Ascending aorta (tissue), 2 donors: ENCODE data around the gene PLAC1. TPM values are rescaled to one million over a fixed set of nuclear protein-coding genes. Genes with fewer than 3 reads are reported as not detected.

Source experiments
- DNase-seq, 2 donors: peaks; one replicate each; pipeline ENCODE4 v3.0.0-alpha.2; 2019; ENCODE audit warnings: low spot score in 2 of 2
- H3K27ac ChIP-seq, 2 donors: fragments of 200-600 bp; sonication (generic); one replicate each; pipeline ENCODE4 v1.5.1; 2016 to 2017; ENCODE audit warnings: mild to moderate bottlenecking in 1 of 2
- H3K27me3 ChIP-seq: fragments of 200-600 bp; sonication (generic); one replicate; pipeline ENCODE4 v1.5.1; 2017
- H3K36me3 ChIP-seq, 2 donors: fragments of 200-600 bp; sonication (generic); one replicate each; pipeline ENCODE4 v1.5.1; 2016
- H3K4me1 ChIP-seq, 2 donors: fragments of 200-600 bp; sonication (generic); one replicate each; pipeline ENCODE4 v1.5.1; 2016 to 2017; ENCODE audit warnings: mild to moderate bottlenecking in 1 of 2
- H3K4me3 ChIP-seq, 2 donors: fragments of 200-600 bp; sonication (generic); one replicate each; pipeline ENCODE4 v1.5.1; 2016 to 2017; ENCODE audit warnings: mild to moderate bottlenecking in 1 of 2
- H3K9me3 ChIP-seq, 2 donors: fragments of 200-600 bp; sonication (generic); one replicate each; pipeline ENCODE4 v1.5.1; 2016
- intact Hi-C: fragments of 100-400 bp; cut with DNase I; formaldehyde crosslinking; loops from one replicate; pipeline ENCODE4 v1.15.1; 2023
- total RNA-seq: library from RNA; depleted of rRNA; stranded (reverse); fragments of >200 nt; gene quantifications from one replicate; pipeline ENCODE4 v1.1.0, GENCODE V29; 2016
- TF ChIP-seq, protein P1 (sequence below), 3 experiments: fragments of 200-600 bp in 2 of 3; fragments of 450-650 bp in 1 of 3; sonication (generic) in 2 of 3; IDR thresholded peaks; one replicate each; pipeline ENCODE4 v1.5.1; 2016 to 2019; ENCODE audit warnings: antibody characterized with exemption in 3 of 3, mild to moderate bottlenecking in 1 of 3, moderate library complexity in 1 of 3

Gene PLAC1
- total RNA-seq, 1 donor from 2014 or later, result not detected

DNA sequence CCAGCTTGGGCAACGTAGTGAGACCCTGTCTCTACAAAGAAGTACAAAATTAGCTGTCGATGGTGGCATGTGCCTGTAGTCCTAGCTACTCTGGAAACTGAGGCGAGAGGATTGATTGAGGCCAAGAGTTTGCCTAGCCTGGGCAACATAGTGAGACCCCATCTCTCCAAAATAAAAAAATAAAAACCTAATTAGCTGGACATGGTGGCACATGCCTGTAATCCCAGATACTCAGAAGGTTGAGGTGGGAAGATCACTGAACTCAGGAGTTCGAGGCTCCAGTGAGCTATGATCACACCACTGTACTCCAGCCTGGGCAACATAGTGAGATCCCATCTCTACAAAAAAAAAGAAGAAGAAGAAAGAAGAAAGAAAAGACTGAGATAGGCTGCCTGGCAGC, 17.4 kb downstream of the PLAC1 start:
- Histone ChIP-seq H3K36me3 (no peaks in the 10 kb centered on the region), H3K9me3 (no peaks in the 10 kb centered on the region), H3K27ac (no peak overlapping the region), H3K4me1 (no peaks in the 10 kb centered on the region), H3K4me3 (no peak overlapping the region), H3K27me3 (no peaks in the 10 kb centered on the region)
- TF ChIP-seq, protein P1, sequence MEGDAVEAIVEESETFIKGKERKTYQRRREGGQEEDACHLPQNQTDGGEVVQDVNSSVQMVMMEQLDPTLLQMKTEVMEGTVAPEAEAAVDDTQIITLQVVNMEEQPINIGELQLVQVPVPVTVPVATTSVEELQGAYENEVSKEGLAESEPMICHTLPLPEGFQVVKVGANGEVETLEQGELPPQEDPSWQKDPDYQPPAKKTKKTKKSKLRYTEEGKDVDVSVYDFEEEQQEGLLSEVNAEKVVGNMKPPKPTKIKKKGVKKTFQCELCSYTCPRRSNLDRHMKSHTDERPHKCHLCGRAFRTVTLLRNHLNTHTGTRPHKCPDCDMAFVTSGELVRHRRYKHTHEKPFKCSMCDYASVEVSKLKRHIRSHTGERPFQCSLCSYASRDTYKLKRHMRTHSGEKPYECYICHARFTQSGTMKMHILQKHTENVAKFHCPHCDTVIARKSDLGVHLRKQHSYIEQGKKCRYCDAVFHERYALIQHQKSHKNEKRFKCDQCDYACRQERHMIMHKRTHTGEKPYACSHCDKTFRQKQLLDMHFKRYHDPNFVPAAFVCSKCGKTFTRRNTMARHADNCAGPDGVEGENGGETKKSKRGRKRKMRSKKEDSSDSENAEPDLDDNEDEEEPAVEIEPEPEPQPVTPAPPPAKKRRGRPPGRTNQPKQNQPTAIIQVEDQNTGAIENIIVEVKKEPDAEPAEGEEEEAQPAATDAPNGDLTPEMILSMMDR (IDR thresholded peaks at IDR 0.05), result no peak
- no peak for DNase-seq
- intact Hi-C loops, result no loop called here

GRCh38 chrX:134636851-134637250, 21.4 kb downstream of the PLAC1 start:
- no peaks in the 10 kb centered on the region for H3K27me3 ChIP-seq
- no peaks in the 10 kb centered on the region for H3K4me1 ChIP-seq
- no peak overlapping the region for H3K27ac ChIP-seq
- TF ChIP-seq, protein P1 (IDR thresholded peaks at IDR 0.05), result no peak
- H3K9me3 ChIP-seq, result no peaks in the 10 kb centered on the region
- no peak overlapping the region for H3K4me3 ChIP-seq
- no peak for DNase-seq
- no peaks in the 10 kb centered on the region for H3K36me3 ChIP-seq
- intact Hi-C loops, result no loop called here

- no peaks in the 10 kb centered on the region for H3K9me3 ChIP-seq
- no peak overlapping the region for H3K4me3 ChIP-seq
- DNase-seq, result no peak
- intact Hi-C loops, result no loop called here
- H3K4me1 ChIP-seq, result no peaks in the 10 kb centered on the region
- no peaks in the 10 kb centered on the region for H3K36me3 ChIP-seq
- TF ChIP-seq, protein P1 (IDR thresholded peaks at IDR 0.05), result no peak
- no peaks in the 10 kb centered on the region for H3K27me3 ChIP-seq
- no peak overlapping the region for H3K27ac ChIP-seq
Measured at GRCh38 chrX:134634691-134635090, 23.6 kb downstream of the PLAC1 start.

GRCh38 chrX:134633832-134634231, 24.4 kb downstream of the PLAC1 start:
- Histone ChIP-seq H3K27ac (no peak overlapping the region), H3K36me3 (no peaks in the 10 kb centered on the region), H3K27me3 (no peaks in the 10 kb centered on the region), H3K4me1 (no peaks in the 10 kb centered on the region), H3K4me3 (no peak overlapping the region), H3K9me3 (no peaks in the 10 kb centered on the region)
- TF ChIP-seq, protein P1 (IDR thresholded peaks at IDR 0.05), result no peak
- intact Hi-C loops, result no loop called here
- DNase-seq, result no peak

DNA sequence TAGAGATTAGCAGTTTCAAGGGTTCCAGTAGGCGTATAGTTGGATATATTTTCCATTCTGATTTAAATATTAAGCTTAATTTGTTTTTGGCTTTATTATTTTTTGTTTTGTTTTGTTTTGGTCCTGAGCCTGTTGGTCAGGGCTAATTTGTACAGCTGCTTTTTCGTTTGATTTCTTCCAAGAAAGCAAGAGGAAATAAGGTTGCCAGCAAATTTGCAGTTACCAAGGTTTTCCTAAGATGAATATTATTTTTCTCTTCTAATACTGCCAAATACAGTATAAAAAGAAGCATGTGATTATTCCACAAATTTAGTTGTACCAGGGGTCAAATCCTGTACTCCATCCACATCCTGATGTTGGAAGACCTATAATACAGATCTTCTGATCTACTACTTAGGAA, 24.9 kb downstream of the PLAC1 start:
- Histone ChIP-seq H3K9me3 (no peaks in the 10 kb centered on the region), H3K36me3 (no peaks in the 10 kb centered on the region), H3K4me3 (no peak overlapping the region), H3K27me3 (no peaks in the 10 kb centered on the region), H3K27ac (no peak overlapping the region), H3K4me1 (no peaks in the 10 kb centered on the region)
- DNase-seq, result no peak
- intact Hi-C loops, result no loop called here
- TF ChIP-seq, protein P1 (IDR thresholded peaks at IDR 0.05), result no peak

DNA sequence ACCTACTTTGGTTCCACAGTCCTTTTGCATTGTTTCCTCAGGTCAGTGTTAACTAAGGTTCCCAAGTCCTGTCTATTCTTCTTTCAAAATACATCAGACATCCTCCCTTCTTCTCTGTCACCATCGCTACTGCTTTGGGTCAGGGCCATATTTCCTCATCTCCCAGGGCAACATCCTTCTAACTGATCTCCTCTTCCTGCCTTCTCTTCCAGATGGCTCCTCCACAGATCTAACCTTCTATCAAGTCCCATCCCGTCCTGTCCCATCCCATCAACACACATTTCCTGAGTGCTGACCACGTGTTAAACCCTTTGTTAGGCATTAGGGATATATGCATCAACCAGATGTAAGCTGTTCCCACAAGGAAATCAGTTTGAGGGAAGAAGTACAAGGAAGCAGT, 25.9 kb downstream of the PLAC1 start:
- H3K9me3 ChIP-seq, result no peaks in the 10 kb centered on the region
- no peaks in the 10 kb centered on the region for H3K36me3 ChIP-seq
- intact Hi-C loops, result no loop called here
- TF ChIP-seq, protein P1 (IDR thresholded peaks at IDR 0.05), result no peak
- no peak overlapping the region for H3K4me3 ChIP-seq
- no peaks in the 10 kb centered on the region for H3K27me3 ChIP-seq
- no peak overlapping the region for H3K27ac ChIP-seq
- no peaks in the 10 kb centered on the region for H3K4me1 ChIP-seq
- no peak for DNase-seq
